22Rv1 (cell line): Measurements from ENCODE around the gene GABARAP.

ENCODE experiments used
- CTCF ChIP-seq: fragments of 450-650 bp; IDR thresholded peaks from 2 replicates; pipeline ENCODE4 v1.5.1; 2017; ENCODE audit warnings: mild to moderate bottlenecking
- ZFX ChIP-seq: fragments of 450-650 bp; IDR thresholded peaks from 2 replicates; pipeline ENCODE4 v1.6.1; 2017; ENCODE audit warnings: antibody characterized with exemption, borderline replicate concordance

- TF ChIP-seq CTCF (no peak), ZFX (no peak)
Measured at GRCh38 chr17:7258731-7259554, 16.7 kb upstream of the GABARAP start.
